ENCODE data around the gene TREM1.

TREM1 gene

GRCh38 chr6:41286544-41287346 is at the start of gene TREM1:
TREM1 (minus strand) TSS chr6:41286682; CDS start chr6:41286655, 27 bp downstream.
- no peak for DNase-seq (ENCODE audit: low read depth)

- DNase-seq (ENCODE audit: low read depth), result no peak
Observed at GRCh38 chr6:41335943-41336342, 49.5 kb upstream of the TREM1 start.

GRCh38 chr6:41335296-41335695 is 48.8 kb upstream of the TREM1 start, which contains the start of gene NCR2:
NCR2 (plus strand) TSS chr6:41335608; CDS start chr6:41335877, 269 bp downstream.
- DNase-seq (ENCODE audit: low read depth), result no peak

- no peak for DNase-seq (ENCODE audit: low read depth)
Observed at GRCh38 chr6:41334482-41335040, 48.1 kb upstream of the TREM1 start.

GRCh38 chr6:41332842-41333736 is 46.6 kb upstream of the TREM1 start:
- DNase-seq (ENCODE audit: low read depth), result no peak

GRCh38 chr6:41332241-41332640 is 45.8 kb upstream of the TREM1 start:
- no peak for DNase-seq (ENCODE audit: low read depth)

- DNase-seq (ENCODE audit: low read depth), result no peak
Observed at GRCh38 chr6:41331401-41332150, 45.1 kb upstream of the TREM1 start.

- no peak for DNase-seq (ENCODE audit: low read depth)
Observed at GRCh38 chr6:41327177-41327576, 40.7 kb upstream of the TREM1 start.

- no peak for DNase-seq (ENCODE audit: low read depth)
Observed at GRCh38 chr6:41326092-41326491, 39.6 kb upstream of the TREM1 start.

GRCh38 chr6:41325446-41326066 is 39.1 kb upstream of the TREM1 start:
- DNase-seq (ENCODE audit: low read depth), result no peak

- no peak for DNase-seq (ENCODE audit: low read depth)
Observed at GRCh38 chr6:41321183-41321582, 34.7 kb upstream of the TREM1 start.

- peak; percentile 31 for DNase-seq (ENCODE audit: low read depth)
Observed at GRCh38 chr6:41318654-41319565, 32.4 kb upstream of the TREM1 start.

GRCh38 chr6:41318261-41318653 is 31.8 kb upstream of the TREM1 start:
- no peak for DNase-seq (ENCODE audit: low read depth)

- no peak for DNase-seq (ENCODE audit: low read depth)
Observed at GRCh38 chr6:41315943-41316620, 29.6 kb upstream of the TREM1 start.

- no peak for DNase-seq (ENCODE audit: low read depth)
Observed at GRCh38 chr6:41315203-41315602, 28.7 kb upstream of the TREM1 start.

GRCh38 chr6:41306187-41306854 is 19.8 kb upstream of the TREM1 start:
- no peak for DNase-seq (ENCODE audit: low read depth)

GRCh38 chr6:41302638-41303037 is 16.2 kb upstream of the TREM1 start:
- no peak for DNase-seq (ENCODE audit: low read depth)

GRCh38 chr6:41298785-41299502 is 12.5 kb upstream of the TREM1 start:
- no peak for DNase-seq (ENCODE audit: low read depth)

Data from non-pigmented ciliary epithelial cell (primary cell).